ENCODE measurements around the gene SQSTM1. TPM values are rescaled to one million over a fixed set of nuclear protein-coding genes. Genes with fewer than 3 reads are reported as not detected.

SQSTM1 gene
- total RNA-seq, 1 donor from 2014 or later, result 194 TPM

GRCh38 chr5:179872055-179872827, 51.5 kb downstream of the SQSTM1 start:
- Mint-ChIP-seq H3K27ac (no peak overlapping the region), H3K4me3 (ENCODE audit: low read depth) (no peak overlapping the region), H3K4me1 (ENCODE audit: low read depth) (no peaks in the 10 kb centered on the region), H3K27me3 (ENCODE audit: low read depth) (no peaks in the 10 kb centered on the region), H3K9me3 (no peaks in the 10 kb centered on the region), H3K36me3 (ENCODE audit: low read depth) (peaks cover 49% of the 10 kb centered on the region)
- no peak for DNase-seq (ENCODE audit: low spot score)
- intact Hi-C loops (cut with micrococcal nuclease), result no loop called here

- no peaks in the 10 kb centered on the region for H3K27me3 Mint-ChIP-seq (ENCODE audit: low read depth)
Measured at GRCh38 chr5:179872828-179873575, 52.3 kb downstream of the SQSTM1 start.

GRCh38 chr5:179873588-179874110, 52.9 kb downstream of the SQSTM1 start:
- intact Hi-C loops (cut with micrococcal nuclease), result no loop called here
- Mint-ChIP-seq H3K27ac (no peak overlapping the region), H3K4me3 (ENCODE audit: low read depth) (no peak overlapping the region), H3K27me3 (ENCODE audit: low read depth) (no peaks in the 10 kb centered on the region), H3K9me3 (no peaks in the 10 kb centered on the region), H3K4me1 (ENCODE audit: low read depth) (no peaks in the 10 kb centered on the region), H3K36me3 (ENCODE audit: low read depth) (peaks cover 45% of the 10 kb centered on the region)
- no peak for DNase-seq (ENCODE audit: low spot score)

More at GRCh38 chr5:179872828-179873575, 52.3 kb downstream of the SQSTM1 start:
- intact Hi-C loops (cut with micrococcal nuclease), result no loop called here
- H3K36me3 Mint-ChIP-seq (ENCODE audit: low read depth), result peaks cover 49% of the 10 kb centered on the region
- H3K4me3 Mint-ChIP-seq (ENCODE audit: low read depth), result no peak overlapping the region
- DNase-seq (ENCODE audit: low spot score), result no peak
- H3K4me1 Mint-ChIP-seq (ENCODE audit: low read depth), result no peaks in the 10 kb centered on the region
- H3K27ac Mint-ChIP-seq, result no peak overlapping the region
- H3K9me3 Mint-ChIP-seq, result no peaks in the 10 kb centered on the region

GRCh38 chr5:179874136-179874535, 53.4 kb downstream of the SQSTM1 start:
- H3K27me3 Mint-ChIP-seq (ENCODE audit: low read depth), result no peaks in the 10 kb centered on the region
- no peak for DNase-seq (ENCODE audit: low spot score)
- no peak overlapping the region for H3K4me3 Mint-ChIP-seq (ENCODE audit: low read depth)
- no peaks in the 10 kb centered on the region for H3K4me1 Mint-ChIP-seq (ENCODE audit: low read depth)
- H3K9me3 Mint-ChIP-seq, result no peaks in the 10 kb centered on the region
- H3K36me3 Mint-ChIP-seq (ENCODE audit: low read depth), result peaks cover 45% of the 10 kb centered on the region
- no peak overlapping the region for H3K27ac Mint-ChIP-seq
- intact Hi-C loops (cut with micrococcal nuclease), result no loop called here

GRCh38 chr5:179874536-179875292, 54.0 kb downstream of the SQSTM1 start:
- Mint-ChIP-seq H3K36me3 (ENCODE audit: low read depth) (peaks cover 48% of the 10 kb centered on the region), H3K9me3 (no peaks in the 10 kb centered on the region), H3K27ac (no peak overlapping the region), H3K4me3 (ENCODE audit: low read depth) (no peak overlapping the region), H3K27me3 (ENCODE audit: low read depth) (no peaks in the 10 kb centered on the region), H3K4me1 (ENCODE audit: low read depth) (no peaks in the 10 kb centered on the region)
- intact Hi-C loops (cut with micrococcal nuclease), result no loop called here
- no peak for DNase-seq (ENCODE audit: low spot score)

GRCh38 chr5:179875741-179876609, 55.3 kb downstream of the SQSTM1 start:
- DNase-seq (ENCODE audit: low spot score), result no peak
- Mint-ChIP-seq H3K4me3 (ENCODE audit: low read depth) (no peak overlapping the region), H3K27ac (no peak overlapping the region), H3K36me3 (ENCODE audit: low read depth) (peaks cover 44% of the 10 kb centered on the region), H3K9me3 (no peaks in the 10 kb centered on the region), H3K4me1 (ENCODE audit: low read depth) (no peaks in the 10 kb centered on the region), H3K27me3 (ENCODE audit: low read depth) (no peaks in the 10 kb centered on the region)
- intact Hi-C loops (cut with micrococcal nuclease), result no loop called here

GRCh38 chr5:179876610-179876952, 55.9 kb downstream of the SQSTM1 start:
- intact Hi-C loops (cut with micrococcal nuclease), result no loop called here
- Mint-ChIP-seq H3K27ac (no peak overlapping the region), H3K36me3 (ENCODE audit: low read depth) (peaks cover 45% of the 10 kb centered on the region), H3K4me1 (ENCODE audit: low read depth) (no peaks in the 10 kb centered on the region), H3K27me3 (ENCODE audit: low read depth) (no peaks in the 10 kb centered on the region), H3K4me3 (ENCODE audit: low read depth) (no peak overlapping the region), H3K9me3 (no peaks in the 10 kb centered on the region)
- no peak for DNase-seq (ENCODE audit: low spot score)

GRCh38 chr5:179878222-179879002, 57.7 kb downstream of the SQSTM1 start:
- no peak overlapping the region for H3K27ac Mint-ChIP-seq
- DNase-seq (ENCODE audit: low spot score), result no peak
- intact Hi-C loops (cut with micrococcal nuclease), result no loop called here
- no peaks in the 10 kb centered on the region for H3K27me3 Mint-ChIP-seq (ENCODE audit: low read depth)
- peaks cover 55% of the 10 kb centered on the region for H3K36me3 Mint-ChIP-seq (ENCODE audit: low read depth)
- no peak overlapping the region for H3K4me3 Mint-ChIP-seq (ENCODE audit: low read depth)
- H3K4me1 Mint-ChIP-seq (ENCODE audit: low read depth), result no peaks in the 10 kb centered on the region
- peaks cover 7% of the 10 kb centered on the region for H3K9me3 Mint-ChIP-seq

GRCh38 chr5:179879003-179879689, 58.4 kb downstream of the SQSTM1 start:
- H3K27ac Mint-ChIP-seq, result no peak overlapping the region
- peaks cover 58% of the 10 kb centered on the region for H3K36me3 Mint-ChIP-seq (ENCODE audit: low read depth)
- peaks cover 14% of the 10 kb centered on the region for H3K9me3 Mint-ChIP-seq
- no peak overlapping the region for H3K4me3 Mint-ChIP-seq (ENCODE audit: low read depth)
- no peaks in the 10 kb centered on the region for H3K27me3 Mint-ChIP-seq (ENCODE audit: low read depth)
- H3K4me1 Mint-ChIP-seq (ENCODE audit: low read depth), result no peaks in the 10 kb centered on the region
- intact Hi-C loops (cut with micrococcal nuclease), result no loop called here
- no peak for DNase-seq (ENCODE audit: low spot score)

GRCh38 chr5:179879690-179880010, 58.9 kb downstream of the SQSTM1 start:
- H3K4me3 Mint-ChIP-seq (ENCODE audit: low read depth), result no peak overlapping the region
- H3K27ac Mint-ChIP-seq, result no peak overlapping the region
- H3K9me3 Mint-ChIP-seq, result peaks cover 18% of the 10 kb centered on the region
- intact Hi-C loops (cut with micrococcal nuclease), result no loop called here
- peaks cover 62% of the 10 kb centered on the region for H3K36me3 Mint-ChIP-seq (ENCODE audit: low read depth)
- no peaks in the 10 kb centered on the region for H3K4me1 Mint-ChIP-seq (ENCODE audit: low read depth)
- DNase-seq (ENCODE audit: low spot score), result no peak
- H3K27me3 Mint-ChIP-seq (ENCODE audit: low read depth), result no peaks in the 10 kb centered on the region

GRCh38 chr5:179880066-179880650, 59.5 kb downstream of the SQSTM1 start:
- Mint-ChIP-seq H3K27ac (no peak overlapping the region), H3K4me3 (ENCODE audit: low read depth) (no peak overlapping the region), H3K4me1 (ENCODE audit: low read depth) (no peaks in the 10 kb centered on the region), H3K9me3 (peaks cover 23% of the 10 kb centered on the region), H3K27me3 (ENCODE audit: low read depth) (no peaks in the 10 kb centered on the region), H3K36me3 (ENCODE audit: low read depth) (peaks cover 62% of the 10 kb centered on the region)
- intact Hi-C loops (cut with micrococcal nuclease), result no loop called here
- no peak for DNase-seq (ENCODE audit: low spot score)

Measured in activated T-helper 2 cell treated with anti-CD3 and anti-CD28 coated beads, Interferon-gamma antibody, Interleukin-2, Interleukin-4, amounts not matched to agents 10 μg/mL and 5 μg/mL and 100 μg/mL, durations not matched to agents 14 hours and 24 hours and 36 hours (primary cell).